Activated CD4-positive, alpha-beta T cell treated with anti-CD3 and anti-CD28 coated beads for 4 hours (primary cell): Measurements from ENCODE around the gene TCF7L1.

Experiments
- DNase-seq, 2 donors: peaks; one replicate each; pipeline ENCODE4 v3.0.0-alpha.2; 2020

The TCF7L1 gene

DNA sequence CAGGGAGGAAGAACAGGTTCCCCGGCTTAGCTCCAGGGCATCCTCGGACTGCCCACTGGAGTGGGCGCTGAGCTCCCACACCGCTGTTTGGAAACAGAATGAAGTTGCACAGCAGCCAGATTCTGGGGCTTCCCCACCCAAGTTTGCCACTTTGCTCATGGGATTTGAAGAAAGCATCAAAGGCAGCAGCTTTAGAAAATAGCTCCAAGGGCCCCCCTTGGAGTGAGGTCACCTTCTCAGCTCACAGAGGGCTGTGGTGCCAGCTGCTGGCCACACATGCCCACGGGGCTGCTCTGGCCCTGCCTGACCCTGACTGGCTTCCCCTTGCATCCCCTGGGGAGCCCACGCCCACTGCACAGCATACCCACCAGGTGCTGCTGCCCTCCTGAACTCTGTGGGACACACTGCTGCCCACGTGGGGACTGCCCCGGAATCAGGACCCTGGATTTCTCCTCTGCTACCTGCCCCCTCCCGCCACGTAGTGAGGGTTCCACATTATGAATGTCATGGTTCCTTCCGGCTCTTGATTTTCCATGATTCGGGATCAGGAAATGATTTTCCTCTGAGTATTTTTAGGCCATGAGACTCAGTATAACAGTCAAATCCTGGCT, 124.3 kb downstream of the TCF7L1 start:
- DNase-seq = no peak

GRCh38 chr2:85257970-85258605, 124.9 kb downstream of the TCF7L1 start:
- DNase-seq = no peak

GRCh38 chr2:85259101-85259590, 126.0 kb downstream of the TCF7L1 start:
- DNase-seq = no peak

GRCh38 chr2:85259879-85260278, 126.7 kb downstream of the TCF7L1 start:
- no peak for DNase-seq

- DNase-seq = no peak
Measured at GRCh38 chr2:85263591-85263990, 130.4 kb downstream of the TCF7L1 start.

GRCh38 chr2:85264471-85264870, 131.3 kb downstream of the TCF7L1 start:
- no peak for DNase-seq

- no peak for DNase-seq
Measured at GRCh38 chr2:85265304-85265703, 132.1 kb downstream of the TCF7L1 start.

DNA sequence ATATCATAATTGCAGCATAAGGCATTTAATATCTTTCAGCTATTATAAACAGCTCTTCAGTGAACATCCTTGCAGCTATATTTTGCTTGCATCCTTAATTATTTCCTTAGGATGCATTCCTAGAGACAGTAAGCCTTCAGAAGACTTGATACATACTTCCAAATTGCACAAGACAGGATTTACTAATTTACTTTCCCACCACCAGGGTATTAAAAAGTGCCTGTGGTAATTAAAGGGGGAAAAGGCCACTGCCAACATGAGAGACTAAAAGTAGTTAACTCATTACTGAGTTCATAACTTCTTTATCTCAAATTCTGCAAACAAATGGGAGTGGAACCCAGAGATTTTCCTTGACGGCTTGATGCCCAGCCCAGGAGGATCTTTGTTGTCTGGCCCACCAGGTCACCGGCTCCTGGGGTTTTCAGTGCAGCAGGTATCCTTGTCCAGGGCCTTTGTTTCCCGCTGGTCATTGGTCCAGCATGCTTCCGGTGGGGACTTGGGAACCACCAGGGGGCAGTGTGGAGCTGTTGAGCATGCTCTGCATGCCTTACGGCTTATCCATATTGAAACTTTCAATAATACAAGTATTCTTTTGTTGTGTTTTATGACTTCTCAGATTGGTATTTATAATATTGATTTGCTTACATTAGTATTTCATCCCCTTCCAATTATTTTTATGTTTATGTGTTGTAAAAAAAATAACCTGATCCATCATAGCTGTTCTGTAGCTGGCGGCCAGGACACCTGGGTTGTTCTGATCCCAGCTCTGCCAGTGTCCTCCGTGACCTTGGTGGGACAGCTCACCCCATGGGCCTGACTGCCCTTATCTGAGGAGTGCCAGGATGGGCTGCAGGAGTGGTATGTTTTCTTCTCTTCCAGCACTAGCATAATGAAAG, 133.2 kb downstream of the TCF7L1 start:
- DNase-seq = peak; percentile 68 to 69

DNA sequence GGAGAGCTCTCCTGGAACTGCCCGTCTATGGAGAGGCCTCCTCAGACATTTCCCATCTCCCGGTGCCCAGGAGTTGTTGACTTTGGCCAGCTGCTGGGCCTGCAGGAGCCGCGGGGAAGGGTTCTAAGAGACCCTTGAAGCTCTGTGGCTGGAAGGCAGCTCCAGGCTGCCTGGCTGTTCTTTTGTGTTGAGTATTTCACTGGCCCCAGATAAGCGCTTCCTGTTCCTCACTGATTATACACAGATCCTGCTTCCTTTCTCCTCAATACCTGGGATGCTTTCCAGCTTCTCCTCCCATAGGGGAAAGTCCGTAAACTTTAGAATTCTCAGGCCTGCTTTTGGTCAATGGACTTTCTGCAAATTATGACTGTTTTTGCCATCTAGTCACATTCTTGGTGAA, 136.8 kb downstream of the TCF7L1 start:
- DNase-seq = no peak

GRCh38 chr2:85272357-85272756, 139.2 kb downstream of the TCF7L1 start:
- DNase-seq = no peak

DNA sequence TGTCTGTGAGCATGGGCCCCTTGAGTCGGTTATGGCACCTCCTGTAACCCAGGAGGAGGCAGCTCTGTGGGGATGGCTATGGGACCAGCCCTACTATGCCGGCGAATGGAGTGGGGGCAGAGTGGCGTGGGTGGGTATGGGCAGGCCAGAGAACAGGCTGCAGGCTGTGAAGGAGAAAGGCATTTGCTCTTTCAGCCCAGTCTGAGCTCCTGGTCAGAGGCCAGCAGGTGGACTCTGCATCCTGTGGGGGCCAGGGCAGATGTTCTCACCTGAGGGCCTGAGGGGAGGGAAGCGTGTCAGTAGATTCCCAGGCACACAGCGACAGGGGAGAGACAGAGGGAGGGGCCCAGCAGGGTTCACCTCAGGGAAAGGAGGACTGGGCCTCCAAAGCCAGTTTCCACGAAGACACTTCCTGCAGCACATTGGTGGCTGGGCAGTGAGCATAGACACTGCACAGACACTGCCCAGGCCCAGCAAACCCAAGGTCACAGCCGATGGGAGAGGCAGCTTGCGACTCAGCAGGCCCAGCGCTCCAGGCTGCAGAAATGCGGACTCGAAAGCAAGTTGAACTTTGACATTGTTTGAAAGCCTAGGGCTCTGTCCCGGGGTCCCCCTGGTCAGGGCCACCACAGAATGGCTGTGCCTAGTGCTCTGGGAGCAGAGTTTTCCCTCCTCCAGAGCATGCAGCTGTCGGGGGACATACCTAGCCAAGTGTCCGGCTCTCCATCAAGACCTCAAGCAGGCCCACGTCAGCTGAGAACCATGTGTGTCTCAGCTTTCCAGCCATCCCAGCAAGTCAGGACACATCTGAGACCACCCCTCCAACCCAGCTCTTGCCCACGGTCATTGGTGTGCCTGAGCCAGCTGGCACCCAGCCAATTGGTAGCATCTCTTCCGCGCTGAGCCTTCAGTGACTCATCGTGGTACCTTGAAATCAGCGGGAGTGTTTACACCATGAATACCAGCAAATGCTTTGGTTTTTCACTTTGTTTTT, 140.8 kb downstream of the TCF7L1 start:
- DNase-seq = no peak

GRCh38 chr2:85275984-85276540, 142.9 kb downstream of the TCF7L1 start:
- no peak for DNase-seq

DNA sequence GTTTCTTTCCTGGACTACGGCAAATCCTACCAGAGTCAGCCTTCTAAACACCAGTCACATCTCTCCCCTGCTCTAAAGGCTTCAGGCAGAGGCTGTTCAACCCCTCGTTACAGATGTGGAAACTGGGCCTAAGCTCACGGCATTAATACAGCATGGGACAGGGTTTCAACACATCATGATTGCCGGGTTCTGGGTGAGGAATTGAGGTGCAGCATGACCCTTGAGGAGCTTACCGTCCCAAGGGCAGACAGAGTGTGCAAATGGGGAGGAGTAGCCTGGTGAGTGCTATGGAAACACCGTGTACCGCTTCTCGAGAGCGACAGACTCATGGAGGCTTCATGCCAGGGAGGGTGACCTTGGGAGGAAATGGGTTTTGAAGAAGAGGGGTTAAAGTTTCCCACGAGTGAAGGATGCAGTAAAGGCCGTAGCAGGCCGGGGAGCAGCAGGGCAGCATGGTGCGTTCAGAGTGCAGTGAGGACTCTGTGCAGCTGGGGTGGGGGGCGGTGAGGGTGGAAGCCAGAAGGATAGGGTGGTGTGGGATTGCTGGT, 143.5 kb downstream of the TCF7L1 start:
- no peak for DNase-seq

- no peak for DNase-seq
Measured at GRCh38 chr2:85277416-85278158, 144.4 kb downstream of the TCF7L1 start.

DNA sequence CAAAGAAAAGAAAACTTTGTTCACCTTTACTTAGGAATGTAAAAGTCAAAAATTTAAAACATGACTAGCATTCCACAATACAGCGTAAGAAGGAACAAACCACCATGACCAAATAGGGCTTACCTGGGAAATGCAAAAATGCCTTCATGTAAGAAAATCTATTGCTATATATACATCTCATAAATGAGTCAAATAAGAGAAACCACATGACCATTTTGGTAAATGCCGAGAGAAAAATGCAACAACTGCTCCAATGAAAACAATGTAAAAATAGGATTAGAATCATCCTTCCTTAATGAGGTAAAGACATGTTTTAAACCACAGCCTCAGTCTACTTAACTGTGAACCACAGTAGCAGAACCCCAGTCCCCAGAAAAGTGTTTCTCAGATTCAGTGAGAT, 145.2 kb downstream of the TCF7L1 start:
- DNase-seq = no peak

DNA sequence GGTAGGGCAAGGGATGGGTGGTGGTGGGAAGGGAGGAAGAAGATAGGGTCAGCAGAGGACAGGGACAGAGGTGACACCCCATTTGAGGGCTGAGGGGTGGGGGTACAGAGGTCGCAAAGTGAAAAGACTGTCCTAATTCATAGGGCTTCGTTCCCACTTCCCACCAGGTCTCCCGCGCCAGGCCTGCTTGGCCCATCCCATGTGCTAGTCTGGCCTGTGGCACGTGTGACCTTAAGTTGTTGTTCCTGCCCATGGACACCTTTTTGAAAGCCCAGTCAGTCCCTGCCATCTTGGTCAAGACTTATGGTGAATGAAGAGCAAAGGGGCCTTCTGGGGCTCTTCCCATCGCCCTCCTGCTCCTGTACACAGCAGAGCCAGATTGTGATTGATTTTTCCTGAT, 148.4 kb downstream of the TCF7L1 start:
- DNase-seq = no peak

GRCh38 chr2:85282914-85283313, 149.7 kb downstream of the TCF7L1 start:
- no peak for DNase-seq

GRCh38 chr2:85283641-85284040, 150.4 kb downstream of the TCF7L1 start:
- no peak for DNase-seq

DNA sequence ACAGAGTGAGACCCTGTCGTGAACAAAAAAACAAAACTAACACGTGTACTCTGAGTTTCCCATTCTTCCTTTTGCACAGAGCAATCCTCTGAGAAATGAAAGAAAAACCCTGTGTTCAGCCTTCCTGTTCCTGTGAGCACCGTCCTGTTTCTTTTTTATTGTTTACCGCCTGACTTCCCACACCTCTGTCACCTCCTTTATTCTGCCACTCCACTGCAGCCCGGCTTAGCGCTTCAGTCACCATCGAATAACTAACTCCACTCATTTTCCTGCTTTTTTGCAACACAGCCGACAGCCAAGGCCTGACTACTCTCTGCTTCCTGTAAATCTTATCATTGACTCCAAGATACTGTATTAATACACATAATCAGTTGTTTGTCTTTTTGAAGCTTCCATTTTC, 153.7 kb downstream of the TCF7L1 start:
- DNase-seq = no peak

- no peak for DNase-seq
Measured at GRCh38 chr2:85287721-85288120, 154.5 kb downstream of the TCF7L1 start.

DNA sequence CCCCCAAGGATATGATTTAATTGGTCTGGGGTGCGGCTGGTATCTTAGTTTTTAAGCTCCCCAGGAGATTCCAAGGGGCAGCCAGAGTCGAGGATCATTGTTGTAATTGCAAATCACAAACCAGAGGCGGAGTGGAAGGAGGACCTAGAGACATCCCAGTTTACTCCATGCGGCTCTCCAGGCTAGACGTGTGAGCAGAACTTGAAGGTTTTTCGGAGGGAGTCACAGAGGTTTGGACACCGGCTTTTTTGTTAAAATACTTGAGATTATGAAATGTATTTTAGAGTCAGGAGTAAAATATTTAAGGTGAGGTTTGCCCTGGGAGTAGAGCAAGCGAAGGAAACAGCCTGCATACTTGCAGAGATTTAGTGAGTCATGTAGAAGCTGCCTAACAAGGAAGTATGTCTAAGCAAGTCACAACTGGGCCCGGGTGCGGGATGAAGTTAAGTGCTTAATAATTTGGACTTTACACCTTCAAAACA, 155.1 kb downstream of the TCF7L1 start:
- no peak for DNase-seq
